PC-3 (cell line): ENCODE data around the gene COL12A1.

Experiments
- CTCF ChIP-seq: fragments of 300-600 bp; sonication (generic); conservative IDR thresholded peaks from 2 replicates; pipeline ENCODE4 v1.5.1; 2017; ENCODE audit warnings: antibody characterized with exemption, low read depth, mild to moderate bottlenecking, low read length
- EZH2 ChIP-seq: fragments of 300-600 bp; sonication (generic); IDR thresholded peaks from one replicate; pipeline ENCODE4 v1.6.1; 2017; ENCODE audit warnings: antibody characterized with exemption, mild to moderate bottlenecking, low read length; ENCODE audit not compliant: unreplicated experiment
- EZH2phosphoT487 ChIP-seq: fragments of 300-600 bp; sonication (generic); IDR thresholded peaks from 2 replicates; pipeline ENCODE4 v1.6.1; 2018; ENCODE audit warnings: mild to moderate bottlenecking, antibody characterized with exemption, low read length, borderline replicate concordance

- TF ChIP-seq CTCF: no peak
- TF ChIP-seq EZH2: no peak
- TF ChIP-seq EZH2phosphoT487: no peak
These were observed 39.1 kb downstream of the COL12A1 start for GRCh38 chr6:75166773-75167172.
